ENCODE data around the gene MAGI1.
A peak's percentile ranks its signal among the peaks of the same experiment; 100 is the strongest.

Gene MAGI1

DNA sequence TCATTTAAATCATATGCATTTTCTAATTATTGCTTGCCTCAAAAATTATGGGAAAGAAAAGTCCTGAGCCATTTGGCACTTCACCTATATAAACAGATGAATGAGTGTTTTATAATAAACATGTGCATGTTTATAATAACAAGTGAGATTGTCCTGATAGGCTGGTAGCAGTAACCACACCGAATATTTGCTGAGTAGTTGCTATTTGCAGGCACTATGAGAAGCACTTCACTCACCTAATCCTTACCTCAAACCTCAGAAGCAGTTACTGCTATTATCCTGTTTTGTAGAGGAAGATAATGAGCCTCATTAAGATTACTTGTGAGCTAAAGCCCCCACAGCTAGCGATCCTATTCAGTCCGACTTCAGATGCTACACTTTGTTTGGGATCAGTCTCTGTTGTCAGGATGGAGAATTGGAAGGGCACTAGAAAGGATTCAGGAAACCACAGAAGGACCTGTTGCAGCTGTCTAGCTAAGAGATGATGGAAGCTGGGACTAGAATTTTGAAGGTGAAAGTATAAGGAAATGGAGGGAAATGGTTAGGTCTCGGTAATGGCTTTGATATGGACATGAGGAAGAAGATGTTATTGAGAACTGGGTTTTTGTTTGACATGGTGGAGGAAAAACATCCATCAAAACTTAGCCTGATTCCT, 28.4 kb upstream of the MAGI1 start:
- Histone ChIP-seq H3K9me3 (peaks cover 0 to 7% (median 0%) of the 10 kb centered on the region in 3 donors), H3K27me3 (no peaks in the 10 kb centered on the region), H3K36me3 (no peaks in the 10 kb centered on the region), H3K27ac (no peak overlapping the region), H3K4me3 (no peak overlapping the region), H3K4me1 (peaks cover 0 to 3% (median 0%) of the 10 kb centered on the region in 4 donors)
- no peak for DNase-seq
- TF ChIP-seq CTCF (IDR thresholded peaks at IDR 0.05): no peak
- intact Hi-C loops (cut with DNase I; ENCODE audit: low total_unique reads): no loop called here

DNA sequence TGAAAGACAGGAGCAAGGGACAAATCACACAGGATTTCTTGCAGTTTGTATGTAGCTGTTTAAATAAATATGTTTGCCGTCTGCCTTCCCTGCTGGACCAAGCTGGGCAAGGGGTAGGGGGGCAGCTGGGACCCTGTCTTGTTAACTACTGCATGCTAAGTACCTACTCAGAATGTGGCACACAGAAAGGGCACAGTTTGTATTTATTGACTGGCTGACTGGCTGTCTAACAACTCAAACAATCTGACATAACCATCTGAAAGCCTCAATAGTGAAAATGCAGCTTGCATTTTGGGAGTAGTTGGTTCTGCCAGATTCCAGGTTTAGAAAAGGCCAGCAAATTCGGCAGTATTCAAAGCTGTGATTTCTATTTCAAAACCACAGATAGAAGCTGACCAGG, 16.6 kb upstream of the MAGI1 start:
- H3K4me1 ChIP-seq: peaks cover 0 to 49% (median 18%) of the 10 kb centered on the region in 4 donors
- no peak for TF ChIP-seq CTCF (IDR thresholded peaks at IDR 0.05)
- no peaks in the 10 kb centered on the region for H3K27me3 ChIP-seq
- intact Hi-C loops (cut with DNase I; ENCODE audit: low total_unique reads): no loop called here
- H3K36me3 ChIP-seq: no peaks in the 10 kb centered on the region
- DNase-seq: no peak
- H3K9me3 ChIP-seq: no peaks in the 10 kb centered on the region
- H3K4me3 ChIP-seq: no peak overlapping the region
- peak overlapping the region; percentile 63 to 65 for H3K27ac ChIP-seq

DNA sequence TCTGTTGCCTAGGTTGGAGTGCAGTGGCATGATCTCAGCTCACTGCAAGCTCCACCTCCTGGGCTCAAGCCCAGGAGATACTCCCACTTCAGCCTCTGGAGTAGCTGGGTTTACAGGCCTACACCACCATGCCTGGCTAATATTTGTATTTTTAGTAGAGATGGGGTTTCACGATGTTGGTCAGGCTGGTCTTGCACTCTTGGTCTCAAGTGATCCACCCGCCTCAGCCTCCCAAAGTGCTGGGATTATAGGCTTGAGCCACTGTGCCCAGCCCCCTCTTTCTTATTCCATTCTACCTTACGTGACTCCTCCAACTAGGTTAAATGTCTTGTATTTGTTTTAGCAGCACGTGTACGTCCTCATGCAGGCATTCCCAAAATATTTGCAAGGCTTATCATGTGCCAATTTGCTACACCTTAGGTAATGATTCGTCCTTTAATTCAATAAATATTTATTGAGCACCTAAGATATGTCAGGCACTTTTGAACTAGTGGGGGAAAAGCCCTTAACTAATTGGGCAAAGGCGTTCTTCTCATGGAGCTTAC, 14.9 kb upstream of the MAGI1 start:
- DNase-seq: peak in 1 of 2 donors; percentile 79
- H3K4me1 ChIP-seq: peaks cover 0 to 53% (median 18%) of the 10 kb centered on the region in 4 donors
- intact Hi-C loops (cut with DNase I; ENCODE audit: low total_unique reads): no loop called here
- no peaks in the 10 kb centered on the region for H3K9me3 ChIP-seq
- H3K27ac ChIP-seq: peak overlapping the region; percentile 63 to 65
- H3K4me3 ChIP-seq: no peak overlapping the region
- H3K27me3 ChIP-seq: no peaks in the 10 kb centered on the region
- H3K36me3 ChIP-seq: no peaks in the 10 kb centered on the region
- no peak for TF ChIP-seq CTCF (IDR thresholded peaks at IDR 0.05)

- Histone ChIP-seq H3K9me3 (no peaks in the 10 kb centered on the region), H3K27ac (peak overlapping the region; percentile 63 to 65), H3K4me3 (no peak overlapping the region), H3K36me3 (no peaks in the 10 kb centered on the region), H3K4me1 (peaks cover 0 to 60% (median 23%) of the 10 kb centered on the region in 4 donors), H3K27me3 (no peaks in the 10 kb centered on the region)
- no peak for TF ChIP-seq CTCF (IDR thresholded peaks at IDR 0.05)
- intact Hi-C loops (cut with DNase I; ENCODE audit: low total_unique reads): no loop called here
- no peak for DNase-seq
Measured at GRCh38 chr3:66052721-66053549, 14.2 kb upstream of the MAGI1 start.

DNA sequence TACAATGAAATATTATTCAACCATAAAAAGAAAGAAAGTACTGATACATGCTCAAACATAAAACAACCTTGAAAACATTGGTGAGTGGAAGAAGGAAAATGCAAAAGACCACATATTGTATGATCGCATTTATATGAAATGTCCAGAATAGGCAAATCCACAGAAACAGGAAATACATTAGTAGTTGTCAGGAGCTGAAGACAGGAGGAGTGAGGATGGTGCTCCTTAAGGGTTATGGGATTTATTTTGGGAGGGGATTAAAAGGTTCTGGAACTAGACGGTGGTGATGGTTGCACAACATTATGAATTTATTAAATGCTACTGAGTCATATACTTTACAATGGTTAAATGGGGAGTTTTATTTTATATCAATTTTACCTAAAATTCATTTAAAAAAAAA, 12.1 kb upstream of the MAGI1 start:
- no peak for TF ChIP-seq CTCF (IDR thresholded peaks at IDR 0.05)
- H3K9me3 ChIP-seq: no peaks in the 10 kb centered on the region

More for the DNA sequence above, 12.1 kb upstream of the MAGI1 start:
- H3K4me1 ChIP-seq: peaks cover 0 to 70% (median 27%) of the 10 kb centered on the region in 4 donors
- H3K27me3 ChIP-seq: no peaks in the 10 kb centered on the region
- H3K4me3 ChIP-seq: no peak overlapping the region
- H3K36me3 ChIP-seq: no peaks in the 10 kb centered on the region
- no peak for DNase-seq
- intact Hi-C loops (cut with DNase I; ENCODE audit: low total_unique reads): no loop called here
- H3K27ac ChIP-seq: no peak overlapping the region

Data from tibial artery (tissue), 4 donors.